HepG2 (cell line): Measurements from ENCODE around the gene TWIST2. TPM values are rescaled to one million over a fixed set of nuclear protein-coding genes. Genes with fewer than 3 reads are reported as not detected.

Experiments
- ATAC-seq: fragments of 200-7000 bp; cut with Tn5 transposase; 3 replicates; pipeline ENCODE4 v1.9.1; 2020; ENCODE audit warnings: mild to moderate bottlenecking, moderate library complexity
- BruUV-seq: library from RNA; stranded (reverse); fragments of 400-500 nt; replicated peaks from 2 replicates; lab custom pipeline; 2021; lab: Mats Ljungman, UMichigan
- CTCF ChIA-PET: fragments of 300-600 bp; formaldehyde crosslinking; extraction: SDS; loops from one replicate; lab custom pipeline; 2021; ENCODE audit warnings: low total read pairs, inconsistent platforms, low intra/inter-chr PET ratio; lab: Yijun Ruan, JAX
- POLR2A ChIA-PET: fragments of 350-600 bp; sonication (Branson Sonifier 250); formaldehyde crosslinking; loops from one replicate; lab custom pipeline; 2020; ENCODE audit warnings: antibody characterized with exemption, inconsistent platforms; lab: Yijun Ruan, JAX
- DNase-seq: peaks from one replicate; pipeline ENCODE4 v3.0.0-alpha.2; 2015; ENCODE audit warnings: low spot score
- FAIRE-seq: peaks from 3 replicates; lab custom pipeline; 2011; peaks lifted over from hg19 to GRCh38; lab: Jason Lieb, UNC
- H2AFZ ChIP-seq: one replicate; pipeline ENCODE4 v1.6.1; 2011; ENCODE audit warnings: low read length, inconsistent platforms
- H3K27ac ChIP-seq: fragments of 300-600 bp; 3 replicates; pipeline ENCODE4 v1.8.0; 2011; ENCODE audit warnings: mixed run types, mild to moderate bottlenecking, mixed read lengths, low read length, inconsistent platforms; ENCODE audit not compliant: insufficient read depth; ENCODE audit errors: extremely low read length
- H3K27me3 ChIP-seq, 2 experiments: fragments of 200-600 bp in 1 of 2; 2 replicates in 1 of 2; 3 replicates in 1 of 2; pipeline versions ENCODE4 v1.6.0 to v1.8.0; 2011; ENCODE audit warnings: low read length in 2 of 2, mild to moderate bottlenecking in 2 of 2, moderate library complexity in 2 of 2, inconsistent platforms in 1 of 2; ENCODE audit not compliant: insufficient read depth in 2 of 2, control insufficient read depth in 1 of 2
- H3K36me3 ChIP-seq, 2 experiments: fragments of 200-600 bp in 1 of 2; replicated peaks in 1 of 2; 2 replicates in 1 of 2; 3 replicates in 1 of 2; pipeline versions ENCODE4 v1.5.1 to v1.8.0; 2011; ENCODE audit warnings: low read length in 2 of 2, inconsistent platforms in 1 of 2; ENCODE audit not compliant: insufficient read depth in 2 of 2, control insufficient read depth in 1 of 2
- H3K4me1 ChIP-seq: 2 replicates; pipeline ENCODE4 v1.5.1; 2012; ENCODE audit warnings: low read length, inconsistent platforms; ENCODE audit not compliant: insufficient read depth
- H3K4me2 ChIP-seq: 2 replicates; pipeline ENCODE4 v1.6.0; 2011; ENCODE audit warnings: low read depth, low read length, inconsistent platforms
- H3K4me3 ChIP-seq, 3 experiments: fragments of 200-600 bp in 1 of 3; sonication (generic), shearing (Covaris generic) in 1 of 3; replicated peaks in 1 of 3; 2 replicates each; pipeline ENCODE4 v1.5.1; 2011 to 2016; ENCODE audit warnings: low read length in 3 of 3, inconsistent platforms in 2 of 3, low read depth in 2 of 3, mild to moderate bottlenecking in 2 of 3, control low read depth in 1 of 3, mixed read lengths in 1 of 3; ENCODE audit not compliant: insufficient read depth in 1 of 3
- H3K79me2 ChIP-seq: one replicate; pipeline ENCODE4 v1.6.1; 2011; ENCODE audit warnings: low read length, inconsistent platforms; ENCODE audit not compliant: insufficient read depth
- H3K9ac ChIP-seq: 2 replicates; pipeline ENCODE4 v1.6.0; 2011; ENCODE audit warnings: mild to moderate bottlenecking, low read depth, low read length, inconsistent platforms; ENCODE audit not compliant: insufficient read depth
- H3K9me3 ChIP-seq: 2 replicates; pipeline ENCODE4 v1.5.1; 2012; ENCODE audit warnings: mild to moderate bottlenecking, low read length
- H4K20me1 ChIP-seq: 2 replicates; pipeline ENCODE4 v1.6.0; 2011; ENCODE audit warnings: inconsistent platforms, mild to moderate bottlenecking, low read length, moderate library complexity; ENCODE audit not compliant: insufficient read depth
- BRD4 ChIP-seq: sonication (generic); formaldehyde crosslinking; IDR thresholded peaks from 2 replicates; pipeline ENCODE4 v1.4.0; 2020; ENCODE audit warnings: missing genetic modification reagents
- EP300 ChIP-seq, 3 experiments: sonication (generic) in 1 of 3; formaldehyde crosslinking in 1 of 3; IDR thresholded peaks; 2 replicates each; pipeline versions ENCODE4 v1.5.1 to v1.6.1; 2011 to 2020; ENCODE audit warnings: low read depth in 2 of 3, low read length in 2 of 3, borderline replicate concordance in 1 of 3, improper control_type of control experiment in 1 of 3, mild to moderate bottlenecking in 1 of 3, missing genetic modification reagents in 1 of 3, moderate library complexity in 1 of 3
- NFKBIZ ChIP-seq: IDR thresholded peaks from 2 replicates; pipeline ENCODE4 v1.6.1; 2018; ENCODE audit warnings: missing genetic modification reagents, missing compliant biosample characterization
- NKX3-1 ChIP-seq: sonication (generic); formaldehyde crosslinking; IDR thresholded peaks from 2 replicates; pipeline ENCODE4 v1.5.0; 2020; ENCODE audit warnings: missing genetic modification reagents
- PHF5A ChIP-seq: IDR thresholded peaks from one replicate; pipeline ENCODE4 v1.6.1; 2018; ENCODE audit warnings: low read depth, missing genetic modification reagents; ENCODE audit not compliant: unreplicated experiment
- POLR2A ChIP-seq, 2 experiments: IDR thresholded peaks; 2 replicates each; pipeline ENCODE4 v1.6.1; 2011; ENCODE audit warnings: low read depth in 2 of 2, low read length in 2 of 2, mild to moderate bottlenecking in 1 of 2, moderate library complexity in 1 of 2; ENCODE audit not compliant: insufficient read depth in 1 of 2
- SMAD9 ChIP-seq: sonication (generic); formaldehyde crosslinking; IDR thresholded peaks from 2 replicates; pipeline ENCODE4 v1.5.1; 2020; ENCODE audit warnings: mild to moderate bottlenecking, missing genetic modification reagents
- ZNF720 ChIP-seq: sonication (generic); formaldehyde crosslinking; IDR thresholded peaks from 2 replicates; pipeline ENCODE4 v1.4.0; 2020; ENCODE audit warnings: missing genetic modification reagents
- ZNF749 ChIP-seq: sonication (generic); formaldehyde crosslinking; IDR thresholded peaks from 2 replicates; pipeline ENCODE4 v1.8.0; 2022; ENCODE audit warnings: mild to moderate bottlenecking, missing genetic modification reagents, moderate library complexity, borderline replicate concordance
- ZNF75D ChIP-seq: sonication (generic); formaldehyde crosslinking; IDR thresholded peaks from 2 replicates; pipeline ENCODE4 v1.8.1; 2023; ENCODE audit warnings: missing genetic modification reagents, mild to moderate bottlenecking, borderline replicate concordance
- ZNF839 ChIP-seq: sonication (generic); formaldehyde crosslinking; IDR thresholded peaks from 2 replicates; pipeline ENCODE4 v1.4.0; 2020; ENCODE audit warnings: missing genetic modification reagents, mild to moderate bottlenecking, borderline replicate concordance
- WGBS: methylation state at CpG from one replicate; pipeline ENCODE4 v1.1.6; 2017; ENCODE audit warnings: low lambda C conversion rate; 5-methylcytosine and 5-hydroxymethylcytosine counted together
- in situ Hi-C: cut with HindIII; loops from 2 replicates; pipeline ENCODE4 v1.10.0; 2017; ENCODE audit warnings: low pct_unique_long_range_greater_than_20kb; ENCODE audit not compliant: extremely low pct_ligation_motif_present
- intact Hi-C: fragments of 100-400 bp; cut with micrococcal nuclease; formaldehyde crosslinking; loops from one replicate; pipeline ENCODE4 v1.10.0; 2022; ENCODE audit not compliant: unreplicated experiment
- polyA plus RNA-seq, 8 experiments: library from polyadenylated mRNA; depleted of rRNA in 3 of 8; stranded (reverse) in 7 of 8; unstranded in 1 of 8; fragments of >200 nt; fragmentation: Illumina TruSeq in 4 of 8; extraction: Trizol in 4 of 8; gene quantifications; 2 replicates each; pipeline versions ENCODE4 v1.2.1 to v1.2.3, GENCODE V29; 2011 to 2016; ENCODE audit warnings: low read depth in 4 of 8, missing spikeins in 1 of 8, mixed read lengths in 1 of 8; ENCODE audit not compliant: insufficient read depth in 1 of 8
- total RNA-seq, 5 experiments: library from RNA; depleted of rRNA; stranded (reverse); fragments of >200 nt; fragmentation: Illumina TruSeq; extraction: Trizol; gene quantifications; 2 replicates each; pipeline ENCODE4 v1.2.3, GENCODE V29; 2016; ENCODE audit warnings: low read depth in 1 of 5
- TF ChIP-seq, protein P1 (sequence below), 2 experiments: sonication (generic) in 1 of 2; formaldehyde crosslinking in 1 of 2; IDR thresholded peaks; 2 replicates each; pipeline versions ENCODE4 v1.4.0 to v1.6.1; 2018 to 2020; ENCODE audit warnings: missing genetic modification reagents in 2 of 2, borderline replicate concordance in 1 of 2, low read depth in 1 of 2, mild to moderate bottlenecking in 1 of 2, missing biosample characterization in 1 of 2
- TF ChIP-seq, protein P2 (sequence below): sonication (generic); formaldehyde crosslinking; IDR thresholded peaks from 2 replicates; pipeline ENCODE4 v1.4.0; 2020; ENCODE audit warnings: missing genetic modification reagents, borderline replicate concordance

TWIST2 gene
- total and polyA plus RNA-seq, 2 of the 13 experiments (the other 11 are each of a cell fraction or from before 2014, with no cell fraction given), result 0.08 to 0.11 TPM

DNA sequence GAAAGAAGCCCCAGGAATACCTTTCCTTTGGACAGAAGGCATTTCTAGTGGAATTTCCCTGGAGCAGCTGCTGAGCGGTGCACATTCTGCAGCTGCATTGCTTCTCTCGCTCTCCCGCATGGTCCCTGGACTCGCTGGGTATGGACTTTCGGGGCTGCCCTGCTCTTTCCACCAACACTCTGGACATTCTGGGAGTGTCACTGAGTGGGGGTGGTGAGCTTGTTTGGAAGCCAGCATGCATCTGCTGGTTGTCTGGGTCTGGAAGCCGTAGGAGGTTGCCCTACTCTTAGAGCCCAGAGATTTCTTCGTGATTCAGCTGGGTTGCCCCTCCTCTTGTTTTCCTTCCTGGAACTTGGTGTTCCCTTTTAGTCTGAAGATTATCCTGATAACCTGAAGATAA is 52.6 kb downstream of the TWIST2 start (continued):
- TF ChIP-seq, protein P1, sequence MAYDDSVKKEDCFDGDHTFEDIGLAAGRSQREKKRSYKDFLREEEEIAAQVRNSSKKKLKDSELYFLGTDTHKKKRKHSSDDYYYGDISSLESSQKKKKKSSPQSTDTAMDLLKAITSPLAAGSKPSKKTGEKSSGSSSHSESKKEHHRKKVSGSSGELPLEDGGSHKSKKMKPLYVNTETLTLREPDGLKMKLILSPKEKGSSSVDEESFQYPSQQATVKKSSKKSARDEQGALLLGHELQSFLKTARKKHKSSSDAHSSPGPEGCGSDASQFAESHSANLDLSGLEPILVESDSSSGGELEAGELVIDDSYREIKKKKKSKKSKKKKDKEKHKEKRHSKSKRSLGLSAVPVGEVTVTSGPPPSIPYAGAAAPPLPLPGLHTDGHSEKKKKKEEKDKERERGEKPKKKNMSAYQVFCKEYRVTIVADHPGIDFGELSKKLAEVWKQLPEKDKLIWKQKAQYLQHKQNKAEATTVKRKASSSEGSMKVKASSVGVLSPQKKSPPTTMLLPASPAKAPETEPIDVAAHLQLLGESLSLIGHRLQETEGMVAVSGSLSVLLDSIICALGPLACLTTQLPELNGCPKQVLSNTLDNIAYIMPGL (CRISPR knock-in tag; IDR thresholded peaks at IDR 0.05; ENCODE audit: borderline replicate concordance in 1 of 2, low read depth in 1 of 2), result no peak
- TF ChIP-seq ZNF75D (CRISPR knock-in tag), result no peak
- TF ChIP-seq NFKBIZ (CRISPR knock-in tag), result no peak
- no peak for TF ChIP-seq NKX3-1 (CRISPR knock-in tag)
- TF ChIP-seq, all 625 proteins: peak for 0

DNA sequence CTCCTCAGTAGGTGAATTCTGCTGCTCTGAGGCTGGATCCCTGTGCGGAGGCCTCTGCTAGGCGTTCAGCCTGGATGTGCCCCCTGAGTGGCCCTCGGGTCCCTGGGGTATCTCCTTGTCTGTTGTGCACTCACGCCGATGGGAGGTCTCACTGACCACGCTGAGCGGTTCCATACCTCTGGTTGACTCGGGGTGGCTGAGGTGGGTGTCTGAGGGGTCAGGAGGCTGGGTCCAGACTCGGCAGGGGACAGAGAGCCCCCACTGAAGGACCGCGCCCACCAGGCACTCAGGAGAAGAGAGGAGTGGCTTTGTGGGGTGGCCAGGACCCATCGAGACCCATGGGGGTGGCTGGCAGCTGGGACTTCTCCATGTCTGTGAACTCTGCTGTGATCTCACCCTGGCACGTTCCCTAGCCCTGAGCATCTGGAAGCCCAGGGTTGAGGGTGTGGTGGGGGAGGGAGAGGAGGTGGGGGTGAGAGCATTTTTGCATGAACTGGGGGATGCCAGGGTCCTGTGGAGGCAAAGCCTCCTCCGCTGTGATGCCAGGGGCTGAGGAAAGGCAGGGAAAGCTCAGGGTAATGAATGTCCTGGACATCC is 53.7 kb downstream of the TWIST2 start:
- Histone ChIP-seq H3K9ac (no peak overlapping the region), H4K20me1 (no peaks in the 10 kb centered on the region), H3K4me2 (no peak overlapping the region), H3K4me1 (no peaks in the 10 kb centered on the region), H3K4me3 (no peak overlapping the region), H3K27me3 (peaks cover 7 to 40% of the 10 kb centered on the region in 2 experiments), H3K27ac (no peak overlapping the region), H3K9me3 (no peaks in the 10 kb centered on the region), H3K79me2 (no peaks in the 10 kb centered on the region), H3K36me3 (no peaks in the 10 kb centered on the region), H2AFZ (no peak overlapping the region)
- CTCF ChIA-PET, result no interaction called here
- no peak for DNase-seq
- no peak for FAIRE-seq
- POLR2A ChIA-PET, result no interaction called here
- ATAC-seq, result no peak
- no TSS peak for BruUV-seq
- TF ChIP-seq ZNF749 (CRISPR knock-in tag) (no peak), POLR2A (IDR thresholded peaks at IDR 0.05; ENCODE audit: insufficient read depth in 1 of 2, low read depth in 2 of 2, low read length in 2 of 2) (no peak), ZNF839 (CRISPR knock-in tag) (no peak), ZNF720 (no peak), SMAD9 (CRISPR knock-in tag) (no peak), BRD4 (CRISPR knock-in tag) (no peak), EP300 (IDR thresholded peaks at IDR 0.05; ENCODE audit: low read depth in 2 of 2, low read length in 2 of 2) (no peak), EP300 (CRISPR knock-in tag; IDR thresholded peaks at IDR 0.05; ENCODE audit: borderline replicate concordance) (no peak), PHF5A (CRISPR knock-in tag) (no peak)
- TF ChIP-seq, protein P2, sequence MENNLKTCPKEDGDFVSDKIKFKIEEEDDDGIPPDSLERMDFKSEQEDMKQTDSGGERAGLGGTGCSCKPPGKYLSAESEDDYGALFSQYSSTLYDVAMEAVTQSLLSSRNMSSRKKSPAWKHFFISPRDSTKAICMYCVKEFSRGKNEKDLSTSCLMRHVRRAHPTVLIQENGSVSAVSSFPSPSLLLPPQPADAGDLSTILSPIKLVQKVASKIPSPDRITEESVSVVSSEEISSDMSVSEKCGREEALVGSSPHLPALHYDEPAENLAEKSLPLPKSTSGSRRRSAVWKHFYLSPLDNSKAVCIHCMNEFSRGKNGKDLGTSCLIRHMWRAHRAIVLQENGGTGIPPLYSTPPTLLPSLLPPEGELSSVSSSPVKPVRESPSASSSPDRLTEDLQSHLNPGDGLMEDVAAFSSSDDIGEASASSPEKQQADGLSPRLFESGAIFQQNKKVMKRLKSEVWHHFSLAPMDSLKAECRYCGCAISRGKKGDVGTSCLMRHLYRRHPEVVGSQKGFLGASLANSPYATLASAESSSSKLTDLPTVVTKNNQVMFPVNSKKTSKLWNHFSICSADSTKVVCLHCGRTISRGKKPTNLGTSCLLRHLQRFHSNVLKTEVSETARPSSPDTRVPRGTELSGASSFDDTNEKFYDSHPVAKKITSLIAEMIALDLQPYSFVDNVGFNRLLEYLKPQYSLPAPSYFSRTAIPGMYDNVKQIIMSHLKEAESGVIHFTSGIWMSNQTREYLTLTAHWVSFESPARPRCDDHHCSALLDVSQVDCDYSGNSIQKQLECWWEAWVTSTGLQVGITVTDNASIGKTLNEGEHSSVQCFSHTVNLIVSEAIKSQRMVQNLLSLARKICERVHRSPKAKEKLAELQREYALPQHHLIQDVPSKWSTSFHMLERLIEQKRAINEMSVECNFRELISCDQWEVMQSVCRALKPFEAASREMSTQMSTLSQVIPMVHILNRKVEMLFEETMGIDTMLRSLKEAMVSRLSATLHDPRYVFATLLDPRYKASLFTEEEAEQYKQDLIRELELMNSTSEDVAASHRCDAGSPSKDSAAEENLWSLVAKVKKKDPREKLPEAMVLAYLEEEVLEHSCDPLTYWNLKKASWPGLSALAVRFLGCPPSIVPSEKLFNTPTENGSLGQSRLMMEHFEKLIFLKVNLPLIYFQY, result no peak
- TF ChIP-seq, protein P1 (CRISPR knock-in tag; IDR thresholded peaks at IDR 0.05; ENCODE audit: borderline replicate concordance in 1 of 2, low read depth in 1 of 2), result no peak
- intact Hi-C loops, result no loop called here
- in situ Hi-C loops, result no loop called here
- 27% methylated on average over 13 of the region's 14 CpGs for WGBS
